ENCODE results near the gene ARHGAP15.

The ARHGAP15 gene

DNA sequence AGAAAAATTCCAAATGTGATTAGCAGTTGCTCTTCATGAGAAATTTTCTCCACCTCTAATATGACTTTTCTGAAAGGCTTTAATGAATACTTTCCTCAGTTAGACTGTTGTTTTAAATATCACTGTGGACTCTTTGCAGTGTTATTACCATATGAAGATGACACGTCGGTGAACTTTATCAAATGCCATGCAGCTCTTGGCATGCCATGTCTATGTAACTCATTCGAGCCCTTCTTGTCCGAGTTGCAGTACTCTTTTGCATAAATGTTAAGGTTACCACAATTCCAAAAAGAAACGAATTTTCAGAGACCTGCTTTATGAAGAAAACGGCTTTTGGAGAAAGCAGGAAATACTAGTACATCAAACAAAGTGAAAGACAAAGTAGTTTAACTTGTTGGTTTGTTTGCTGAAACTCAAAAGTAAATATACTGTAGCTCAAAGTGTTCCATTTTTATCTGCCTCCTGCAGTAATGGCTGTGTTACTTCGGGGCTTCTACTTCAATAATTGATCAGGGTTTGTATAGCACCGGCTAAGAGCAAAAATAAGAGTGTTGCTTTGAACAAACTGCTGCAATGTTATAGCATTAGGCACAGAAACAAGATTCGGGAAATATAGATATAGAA, 204.1 kb downstream of the ARHGAP15 start:
- Histone ChIP-seq H3K9me3 (replicated peaks in 1 of 2; ENCODE audit: control insufficient read depth in 2 of 2, insufficient read depth in 1 of 2, low read depth in 1 of 2, low read length in 2 of 2) (no peaks in the 10 kb centered on the region), H3K23ac (ENCODE audit: low read depth, low read length, poor library complexity) (no peak overlapping the region), H3K14ac (ENCODE audit: low read length) (no peak overlapping the region), H3K79me1 (ENCODE audit: low read depth, low read length) (no peaks in the 10 kb centered on the region), H3K27ac (replicated peaks; ENCODE audit: low read length) (no peak overlapping the region), H3K4me1 (ENCODE audit: control insufficient read depth in 2 of 2, insufficient read depth in 1 of 2, low read depth in 1 of 2, low read length in 2 of 2) (no peaks in the 10 kb centered on the region), H2AFZ (ENCODE audit: low read length) (peak overlapping the region; percentile 20), H4K8ac (ENCODE audit: low read depth, low read length) (no peak overlapping the region), H3K9ac (ENCODE audit: low read depth, low read length, poor library complexity) (no peak overlapping the region), H3K4me2 (ENCODE audit: insufficient read depth, low read length, poor library complexity, severe bottlenecking) (no peak overlapping the region), H3K18ac (ENCODE audit: low read length) (no peak overlapping the region), H3K4me3 (ENCODE audit: low read length in 2 of 2) (no peak overlapping the region), H2BK12ac (ENCODE audit: low read length) (no peak overlapping the region), H2BK120ac (ENCODE audit: low read depth, low read length) (no peak overlapping the region), H3K36me3 (replicated peaks in 1 of 2; ENCODE audit: control insufficient read depth in 2 of 2, insufficient read depth in 2 of 2, low read length in 2 of 2) (no peaks in the 10 kb centered on the region), H2BK15ac (ENCODE audit: low read length) (no peak overlapping the region), H2BK5ac (ENCODE audit: low read length) (no peak overlapping the region), H3K27me3 (ENCODE audit: control insufficient read depth in 3 of 3, insufficient read depth in 3 of 3, low read depth in 1 of 3, low read length in 3 of 3) (no peaks in the 10 kb centered on the region), H2AK5ac (ENCODE audit: low read depth, low read length) (no peak overlapping the region), H4K91ac (ENCODE audit: low read depth, low read length, poor library complexity) (no peak overlapping the region), H3K4ac (ENCODE audit: low read length) (no peak overlapping the region)
- WGBS, 2 donors (ENCODE audit: extremely low coverage in 2 of 2, insufficient read length in 2 of 2, insufficient replicate concordance in 1 of 2): no CpG with 5 or more reads among the region's 9 CpGs
- DNase-seq (ENCODE audit: low spot score): no peak

DNA sequence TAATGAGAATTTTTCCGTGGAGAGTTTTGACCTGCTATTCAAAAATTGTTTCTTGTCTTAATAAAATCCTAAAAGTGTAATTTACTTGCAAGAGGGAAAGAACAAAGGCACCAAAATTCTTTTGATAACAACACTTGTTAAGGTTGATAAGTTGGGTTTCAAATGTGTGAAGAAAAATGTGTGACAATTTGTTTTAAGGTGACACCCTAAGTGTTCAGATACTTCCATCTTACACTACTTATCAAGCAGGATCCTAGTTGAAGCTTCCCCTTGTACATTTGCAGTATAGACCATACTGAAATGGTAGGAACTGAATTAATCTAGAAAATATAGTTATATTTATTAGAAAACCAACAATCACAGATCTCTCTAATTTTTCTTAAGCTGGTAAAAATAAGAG, 204.6 kb downstream of the ARHGAP15 start:
- H2AFZ ChIP-seq (ENCODE audit: low read length): no peak overlapping the region
- H3K4me1 ChIP-seq (ENCODE audit: control insufficient read depth in 2 of 2, insufficient read depth in 1 of 2, low read depth in 1 of 2, low read length in 2 of 2): no peaks in the 10 kb centered on the region
- no peaks in the 10 kb centered on the region for H3K9me3 ChIP-seq (replicated peaks in 1 of 2; ENCODE audit: control insufficient read depth in 2 of 2, insufficient read depth in 1 of 2, low read depth in 1 of 2, low read length in 2 of 2)
- no peak overlapping the region for H4K91ac ChIP-seq (ENCODE audit: low read depth, low read length, poor library complexity)
- no peak overlapping the region for H3K23ac ChIP-seq (ENCODE audit: low read depth, low read length, poor library complexity)
- H3K18ac ChIP-seq (ENCODE audit: low read length): no peak overlapping the region
- no peaks in the 10 kb centered on the region for H3K79me1 ChIP-seq (ENCODE audit: low read depth, low read length)
- H3K4me2 ChIP-seq (ENCODE audit: insufficient read depth, low read length, poor library complexity, severe bottlenecking): no peak overlapping the region
- no peak overlapping the region for H4K8ac ChIP-seq (ENCODE audit: low read depth, low read length)
- no peak overlapping the region for H2BK5ac ChIP-seq (ENCODE audit: low read length)
- no peaks in the 10 kb centered on the region for H3K27me3 ChIP-seq (ENCODE audit: control insufficient read depth in 3 of 3, insufficient read depth in 3 of 3, low read depth in 1 of 3, low read length in 3 of 3)
- no peak for DNase-seq (ENCODE audit: low spot score)
- no CpG with 5 or more reads among the region's 1 CpG for WGBS, 2 donors (ENCODE audit: extremely low coverage in 2 of 2, insufficient read length in 2 of 2, insufficient replicate concordance in 1 of 2)
- no peaks in the 10 kb centered on the region for H3K36me3 ChIP-seq (replicated peaks in 1 of 2; ENCODE audit: control insufficient read depth in 2 of 2, insufficient read depth in 2 of 2, low read length in 2 of 2)
- H2BK12ac ChIP-seq (ENCODE audit: low read length): no peak overlapping the region
- H2AK5ac ChIP-seq (ENCODE audit: low read depth, low read length): no peak overlapping the region
- H3K14ac ChIP-seq (ENCODE audit: low read length): no peak overlapping the region
- H3K4ac ChIP-seq (ENCODE audit: low read length): no peak overlapping the region
- no peak overlapping the region for H3K27ac ChIP-seq (replicated peaks; ENCODE audit: low read length)
- no peak overlapping the region for H2BK15ac ChIP-seq (ENCODE audit: low read length)
- H3K4me3 ChIP-seq (ENCODE audit: low read length in 2 of 2): no peak overlapping the region
- no peak overlapping the region for H2BK120ac ChIP-seq (ENCODE audit: low read depth, low read length)
- no peak overlapping the region for H3K9ac ChIP-seq (ENCODE audit: low read depth, low read length, poor library complexity)

DNA sequence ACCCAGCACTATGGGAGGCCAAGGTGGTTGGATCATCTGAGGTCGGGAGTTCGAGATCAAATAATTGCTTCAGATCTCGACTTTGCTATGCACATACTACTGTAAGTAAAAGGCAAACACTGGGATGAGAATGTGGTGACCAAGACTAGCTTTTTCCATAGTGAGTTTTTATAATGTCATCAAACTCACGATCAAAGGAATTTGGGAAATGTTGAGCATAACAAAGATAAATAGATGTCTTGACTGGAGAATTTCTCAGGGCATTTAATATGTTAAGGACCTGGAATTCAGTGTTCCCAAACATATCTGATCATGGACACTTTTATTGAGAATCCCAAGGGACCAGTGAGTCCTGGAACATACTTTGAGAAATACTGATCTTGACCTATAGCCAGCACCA, 205.6 kb downstream of the ARHGAP15 start:
- H3K27ac ChIP-seq (replicated peaks; ENCODE audit: low read length): no peak overlapping the region
- no peak overlapping the region for H3K23ac ChIP-seq (ENCODE audit: low read depth, low read length, poor library complexity)
- H2BK15ac ChIP-seq (ENCODE audit: low read length): no peak overlapping the region
- no peak overlapping the region for H3K9ac ChIP-seq (ENCODE audit: low read depth, low read length, poor library complexity)
- no peak overlapping the region for H3K4me3 ChIP-seq (ENCODE audit: low read length in 2 of 2)
- no peak overlapping the region for H3K14ac ChIP-seq (ENCODE audit: low read length)
- DNase-seq (ENCODE audit: low spot score): no peak
- no peaks in the 10 kb centered on the region for H3K9me3 ChIP-seq (replicated peaks in 1 of 2; ENCODE audit: control insufficient read depth in 2 of 2, insufficient read depth in 1 of 2, low read depth in 1 of 2, low read length in 2 of 2)
- H2BK12ac ChIP-seq (ENCODE audit: low read length): no peak overlapping the region
- no CpG with 5 or more reads among the region's 4 CpGs for WGBS, 2 donors (ENCODE audit: extremely low coverage in 2 of 2, insufficient read length in 2 of 2, insufficient replicate concordance in 1 of 2)
- H2AK5ac ChIP-seq (ENCODE audit: low read depth, low read length): no peak overlapping the region
- H3K4me2 ChIP-seq (ENCODE audit: insufficient read depth, low read length, poor library complexity, severe bottlenecking): no peak overlapping the region
- no peak overlapping the region for H2BK120ac ChIP-seq (ENCODE audit: low read depth, low read length)
- no peak overlapping the region for H4K91ac ChIP-seq (ENCODE audit: low read depth, low read length, poor library complexity)
- H3K18ac ChIP-seq (ENCODE audit: low read length): no peak overlapping the region
- H3K4me1 ChIP-seq (ENCODE audit: control insufficient read depth in 2 of 2, insufficient read depth in 1 of 2, low read depth in 1 of 2, low read length in 2 of 2): no peaks in the 10 kb centered on the region
- H3K79me1 ChIP-seq (ENCODE audit: low read depth, low read length): no peaks in the 10 kb centered on the region
- H2BK5ac ChIP-seq (ENCODE audit: low read length): no peak overlapping the region
- no peaks in the 10 kb centered on the region for H3K27me3 ChIP-seq (ENCODE audit: control insufficient read depth in 3 of 3, insufficient read depth in 3 of 3, low read depth in 1 of 3, low read length in 3 of 3)
- no peak overlapping the region for H4K8ac ChIP-seq (ENCODE audit: low read depth, low read length)
- no peak overlapping the region for H2AFZ ChIP-seq (ENCODE audit: low read length)
- no peaks in the 10 kb centered on the region for H3K36me3 ChIP-seq (replicated peaks in 1 of 2; ENCODE audit: control insufficient read depth in 2 of 2, insufficient read depth in 2 of 2, low read length in 2 of 2)
- no peak overlapping the region for H3K4ac ChIP-seq (ENCODE audit: low read length)

DNA sequence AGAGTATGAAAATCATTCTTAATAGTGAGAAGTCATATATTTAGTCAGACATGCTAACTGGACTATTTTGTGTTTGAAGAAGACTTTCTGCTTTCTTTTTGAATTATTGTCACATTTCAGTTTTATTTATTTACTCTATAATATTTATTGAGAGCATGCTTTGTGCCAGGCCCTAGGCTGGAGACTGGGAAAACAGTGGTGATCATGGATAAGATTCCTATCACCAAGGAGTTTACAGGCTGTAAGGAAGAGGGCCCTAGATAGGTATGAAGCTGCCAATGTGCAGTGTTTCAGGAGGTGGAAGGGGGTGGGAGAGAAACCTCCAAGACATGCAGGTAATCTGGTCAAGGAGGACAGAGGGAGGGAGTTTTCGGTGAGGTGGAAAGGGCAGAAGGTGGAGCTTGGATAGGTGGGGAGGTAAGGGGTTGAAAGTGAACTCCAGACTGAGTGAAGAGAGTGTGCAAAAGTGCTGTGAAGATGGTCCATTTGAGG, 207.5 kb downstream of the ARHGAP15 start:
- no peaks in the 10 kb centered on the region for H3K9me3 ChIP-seq (replicated peaks in 1 of 2; ENCODE audit: control insufficient read depth in 2 of 2, insufficient read depth in 1 of 2, low read depth in 1 of 2, low read length in 2 of 2)
- no peak overlapping the region for H3K4ac ChIP-seq (ENCODE audit: low read length)
- no peak overlapping the region for H3K14ac ChIP-seq (ENCODE audit: low read length)
- no peak overlapping the region for H2BK15ac ChIP-seq (ENCODE audit: low read length)
- no peak overlapping the region for H4K8ac ChIP-seq (ENCODE audit: low read depth, low read length)
- no peak overlapping the region for H3K27ac ChIP-seq (replicated peaks; ENCODE audit: low read length)
- no peak overlapping the region for H2AFZ ChIP-seq (ENCODE audit: low read length)
- no peak overlapping the region for H2BK120ac ChIP-seq (ENCODE audit: low read depth, low read length)
- no peak overlapping the region for H3K9ac ChIP-seq (ENCODE audit: low read depth, low read length, poor library complexity)
- H4K91ac ChIP-seq (ENCODE audit: low read depth, low read length, poor library complexity): no peak overlapping the region
- H3K36me3 ChIP-seq (replicated peaks in 1 of 2; ENCODE audit: control insufficient read depth in 2 of 2, insufficient read depth in 2 of 2, low read length in 2 of 2): no peaks in the 10 kb centered on the region
- no peak overlapping the region for H2BK12ac ChIP-seq (ENCODE audit: low read length)
- H3K23ac ChIP-seq (ENCODE audit: low read depth, low read length, poor library complexity): peak overlapping the region; percentile 43
- no peak overlapping the region for H2BK5ac ChIP-seq (ENCODE audit: low read length)
- H2AK5ac ChIP-seq (ENCODE audit: low read depth, low read length): no peak overlapping the region
- no peaks in the 10 kb centered on the region for H3K79me1 ChIP-seq (ENCODE audit: low read depth, low read length)
- no peak overlapping the region for H3K4me3 ChIP-seq (ENCODE audit: low read length in 2 of 2)
- H3K18ac ChIP-seq (ENCODE audit: low read length): peak overlapping the region; percentile 15
- DNase-seq (ENCODE audit: low spot score): no peak
- H3K4me2 ChIP-seq (ENCODE audit: insufficient read depth, low read length, poor library complexity, severe bottlenecking): no peak overlapping the region
- H3K27me3 ChIP-seq (ENCODE audit: control insufficient read depth in 3 of 3, insufficient read depth in 3 of 3, low read depth in 1 of 3, low read length in 3 of 3): no peaks in the 10 kb centered on the region
- no peaks in the 10 kb centered on the region for H3K4me1 ChIP-seq (ENCODE audit: control insufficient read depth in 2 of 2, insufficient read depth in 1 of 2, low read depth in 1 of 2, low read length in 2 of 2)
- no CpG with 5 or more reads among the region's 1 CpG for WGBS, 2 donors (ENCODE audit: extremely low coverage in 2 of 2, insufficient read length in 2 of 2, insufficient replicate concordance in 1 of 2)
